HEK293T (cell line): ENCODE measurements around the gene RASA3.

ENCODE experiments used
- CTBP1 ChIP-seq: fragments of 450-650 bp; IDR thresholded peaks from 2 replicates; pipeline ENCODE4 v1.6.1; 2016; ENCODE audit warnings: borderline replicate concordance
- FOXA1 ChIP-seq: fragments of 450-650 bp; IDR thresholded peaks from 2 replicates; pipeline ENCODE4 v1.6.1; 2016; ENCODE audit warnings: mild to moderate bottlenecking
- FOXK2 ChIP-seq: fragments of 450-650 bp; IDR thresholded peaks from 2 replicates; pipeline ENCODE4 v1.6.1; 2016; ENCODE audit warnings: mild to moderate bottlenecking
- FOXM1 ChIP-seq: fragments of 450-650 bp; IDR thresholded peaks from 2 replicates; pipeline ENCODE4 v1.6.1; 2017; ENCODE audit warnings: mild to moderate bottlenecking, borderline replicate concordance
- LEF1 ChIP-seq: fragments of 450-650 bp; IDR thresholded peaks from 2 replicates; pipeline ENCODE4 v1.6.1; 2017; ENCODE audit warnings: mild to moderate bottlenecking, borderline replicate concordance
- NFRKB ChIP-seq: fragments of 450-650 bp; IDR thresholded peaks from 2 replicates; pipeline ENCODE4 v1.6.1; 2016; ENCODE audit warnings: mild to moderate bottlenecking, moderate library complexity
- SP1 ChIP-seq: fragments of 450-650 bp; IDR thresholded peaks from 2 replicates; pipeline ENCODE4 v1.6.1; 2017
- SUZ12 ChIP-seq: fragments of 450-650 bp; IDR thresholded peaks from 2 replicates; pipeline ENCODE4 v1.6.1; 2016; ENCODE audit warnings: mild to moderate bottlenecking
- TARDBP ChIP-seq: fragments of 450-650 bp; IDR thresholded peaks from 2 replicates; pipeline ENCODE4 v1.6.1; 2016
- ZNF384 ChIP-seq: fragments of 450-650 bp; IDR thresholded peaks from 2 replicates; pipeline ENCODE4 v1.6.1; 2016
- TF ChIP-seq, protein P1 (sequence below): fragments of 450-650 bp; IDR thresholded peaks from 2 replicates; pipeline ENCODE4 v1.6.1; 2016

DNA sequence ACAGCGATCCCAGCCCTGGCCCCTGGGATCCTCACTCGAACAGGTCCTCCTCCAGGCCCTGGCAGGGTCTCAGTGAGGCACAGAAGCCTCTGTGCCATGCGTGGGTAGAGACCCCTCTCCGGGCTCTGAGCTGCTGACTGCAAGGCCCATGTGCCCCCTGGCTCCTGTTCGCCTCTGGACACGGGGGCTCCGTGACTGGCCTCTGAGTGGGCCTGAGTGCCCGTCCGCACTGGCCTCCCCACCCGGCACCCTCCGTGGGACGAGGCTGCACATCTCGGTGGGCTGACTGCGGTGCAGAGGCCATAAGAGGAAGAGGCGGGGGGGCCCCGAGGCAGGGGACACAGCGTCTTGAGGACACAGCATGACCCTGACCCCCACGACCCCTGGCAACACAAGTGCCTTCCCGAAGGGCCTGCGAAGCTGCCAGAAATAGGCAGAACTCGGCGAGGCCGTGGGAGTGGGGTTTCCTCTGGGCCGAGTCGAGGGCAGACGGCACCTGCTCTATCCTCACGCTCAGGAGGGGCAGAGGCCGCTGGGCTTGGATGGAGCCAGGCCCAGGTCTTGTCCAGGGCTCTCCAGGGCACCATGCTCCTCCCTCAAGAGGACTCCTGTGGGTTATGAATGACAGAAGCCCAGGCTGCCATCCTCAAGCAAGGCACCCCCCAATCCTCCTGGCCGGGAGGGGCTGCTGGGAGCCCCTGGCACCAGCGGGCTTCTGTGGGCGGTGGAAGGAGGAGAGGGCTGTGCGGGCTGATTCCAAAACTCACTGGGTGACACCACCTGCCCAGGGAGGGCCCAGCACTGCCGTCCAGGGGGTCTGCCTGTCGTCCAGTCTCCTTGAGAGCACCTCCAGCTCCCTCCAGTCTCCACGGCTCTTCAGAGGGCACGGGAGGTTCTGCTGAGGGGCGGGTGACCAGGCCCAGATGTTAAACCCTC, 52.6 kb downstream of the RASA3 start:
- TF ChIP-seq FOXM1: no peak
- no peak for TF ChIP-seq FOXK2
- TF ChIP-seq SP1: no peak
- TF ChIP-seq NFRKB: no peak
- TF ChIP-seq CTBP1: no peak
- no peak for TF ChIP-seq SUZ12
- no peak for TF ChIP-seq FOXA1
- TF ChIP-seq TARDBP: no peak
- TF ChIP-seq LEF1: no peak
- TF ChIP-seq, protein P1, sequence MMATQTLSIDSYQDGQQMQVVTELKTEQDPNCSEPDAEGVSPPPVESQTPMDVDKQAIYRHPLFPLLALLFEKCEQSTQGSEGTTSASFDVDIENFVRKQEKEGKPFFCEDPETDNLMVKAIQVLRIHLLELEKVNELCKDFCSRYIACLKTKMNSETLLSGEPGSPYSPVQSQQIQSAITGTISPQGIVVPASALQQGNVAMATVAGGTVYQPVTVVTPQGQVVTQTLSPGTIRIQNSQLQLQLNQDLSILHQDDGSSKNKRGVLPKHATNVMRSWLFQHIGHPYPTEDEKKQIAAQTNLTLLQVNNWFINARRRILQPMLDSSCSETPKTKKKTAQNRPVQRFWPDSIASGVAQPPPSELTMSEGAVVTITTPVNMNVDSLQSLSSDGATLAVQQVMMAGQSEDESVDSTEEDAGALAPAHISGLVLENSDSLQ: no peak
- TF ChIP-seq ZNF384: no peak
